Prostate gland (tissue), 2 donors: ENCODE measurements around the gene PTPRK.

Experiments
- CTCF ChIP-seq, 4 experiments: fragments of 200-600 bp in 2 of 4; fragments of 450-650 bp in 2 of 4; sonication (generic) in 2 of 4; IDR thresholded peaks; 1 replicate in 3 of 4; 2 replicates in 1 of 4; pipeline ENCODE4 v1.5.1; 2016 to 2019; ENCODE audit warnings: antibody characterized with exemption in 4 of 4, mild to moderate bottlenecking in 2 of 4, moderate library complexity in 2 of 4
- POLR2A ChIP-seq: fragments of 450-650 bp; IDR thresholded peaks from one replicate; pipeline ENCODE4 v1.6.1; 2016; ENCODE audit warnings: antibody characterized with exemption, mild to moderate bottlenecking
- POLR2AphosphoS5 ChIP-seq: sonication (generic); formaldehyde crosslinking; IDR thresholded peaks from one replicate; pipeline ENCODE4 v1.6.1; 2017; ENCODE audit warnings: antibody characterized with exemption

GRCh38 chr6:128188678-128189077, 331.7 kb downstream of the PTPRK start:
- TF ChIP-seq CTCF (IDR thresholded peaks at IDR 0.05) = no peak
- TF ChIP-seq POLR2A = no peak
- no peak for TF ChIP-seq POLR2AphosphoS5
